ENCODE data around the gene CAMKK1.

CAMKK1 gene

DNA sequence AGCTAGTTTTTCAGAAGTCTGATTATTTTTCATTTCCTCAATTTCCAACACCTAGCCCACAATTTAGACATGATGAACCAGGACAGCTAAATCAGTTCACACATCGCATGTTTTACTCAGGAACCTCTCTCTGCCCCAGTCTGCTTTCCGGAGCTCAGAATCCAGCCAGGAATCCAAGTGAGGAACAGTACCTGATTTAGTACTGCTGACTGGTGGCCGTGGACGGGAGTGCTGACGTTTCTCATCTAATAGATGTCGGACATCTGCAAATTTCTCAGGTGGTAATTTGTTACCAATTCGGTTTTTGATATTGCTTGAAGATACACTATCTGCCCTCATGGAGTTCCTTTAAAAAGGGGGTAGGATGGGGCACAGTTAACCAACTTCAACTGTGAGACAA is 76.9 kb downstream of the CAMKK1 start:
- DNase-seq = no peak
- peaks cover 48 to 94% of the 10 kb centered on the region in 2 experiments for H3K36me3 ChIP-seq (ENCODE audit: control insufficient read depth in 1 of 2, insufficient read depth in 2 of 2, low read depth in 1 of 2, low read length in 2 of 2)
- H3K27me3 ChIP-seq (ENCODE audit: control insufficient read depth in 1 of 2, insufficient read depth in 1 of 2, low read length in 2 of 2) = no peaks in the 10 kb centered on the region
- no peak overlapping the region for H2AK5ac ChIP-seq (ENCODE audit: low read length, severe bottlenecking)
- no peak overlapping the region for H2BK5ac ChIP-seq (ENCODE audit: low read depth, low read length, poor library complexity, severe bottlenecking)
- H3K14ac ChIP-seq (ENCODE audit: low read length in 2 of 2) = no peak overlapping the region
- no peak overlapping the region for H3K4me3 ChIP-seq (ENCODE audit: insufficient read depth in 1 of 2, low read depth in 1 of 2, low read length in 2 of 2)
- H3K18ac ChIP-seq (ENCODE audit: low read depth in 1 of 2, low read length in 2 of 2) = no peak overlapping the region
- H3K4me1 ChIP-seq (ENCODE audit: control insufficient read depth, insufficient read depth, low read depth, low read length) = peaks cover 6% of the 10 kb centered on the region
- no peak overlapping the region for H4K8ac ChIP-seq (ENCODE audit: low read length)
- no peak overlapping the region for H2AFZ ChIP-seq (ENCODE audit: low read depth, low read length)
- H2BK15ac ChIP-seq (ENCODE audit: low read depth, poor library complexity, severe bottlenecking) = no peak overlapping the region
- H2BK12ac ChIP-seq (ENCODE audit: low read length in 2 of 2) = no peak overlapping the region
- no peak overlapping the region for H2BK120ac ChIP-seq (ENCODE audit: low read depth, low read length)
- no peak overlapping the region for H3K27ac ChIP-seq (ENCODE audit: low read length, poor library complexity, severe bottlenecking)
- no peak overlapping the region for H3K4ac ChIP-seq (ENCODE audit: low read depth in 1 of 2, low read length in 2 of 2)
- no peak overlapping the region for H3K4me2 ChIP-seq (ENCODE audit: low read length, poor library complexity, severe bottlenecking)
- no peak overlapping the region for H3K9ac ChIP-seq (ENCODE audit: low read length)
- no peak overlapping the region for H3K23ac ChIP-seq (ENCODE audit: low read length in 2 of 2)
- no peak overlapping the region for H4K91ac ChIP-seq (ENCODE audit: low read length)
- peaks cover 14% of the 10 kb centered on the region for H3K79me1 ChIP-seq (replicated peaks; ENCODE audit: low read length, poor library complexity, severe bottlenecking)
- 93% methylated on average over 7 of the region's 7 CpGs for WGBS
- H3K9me3 ChIP-seq (ENCODE audit: control insufficient read depth, low read length) = no peaks in the 10 kb centered on the region

DNA sequence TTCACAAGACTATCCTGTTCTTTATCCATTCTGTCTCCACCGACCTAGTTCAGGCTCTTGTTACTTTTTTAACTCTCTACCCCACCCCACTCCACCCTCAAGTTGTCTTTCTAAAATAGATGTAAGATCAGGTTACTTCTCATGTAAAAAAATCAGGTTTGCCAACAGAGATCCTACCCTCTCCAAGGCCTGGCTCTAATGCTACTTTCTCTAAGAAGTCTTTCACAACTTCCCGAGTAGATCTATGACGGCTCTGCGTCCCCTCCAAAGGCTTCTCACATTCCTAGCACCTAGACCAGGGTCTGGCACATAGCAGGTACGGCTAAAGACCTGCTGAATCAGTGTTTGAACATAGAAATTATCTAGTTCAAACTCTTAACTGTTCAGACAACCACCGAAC is 77.7 kb downstream of the CAMKK1 start:
- H3K4me1 ChIP-seq (ENCODE audit: control insufficient read depth, insufficient read depth, low read depth, low read length) = peaks cover 7% of the 10 kb centered on the region
- no peak overlapping the region for H3K18ac ChIP-seq (ENCODE audit: low read depth in 1 of 2, low read length in 2 of 2)
- no peak overlapping the region for H2AK5ac ChIP-seq (ENCODE audit: low read length, severe bottlenecking)
- H3K14ac ChIP-seq (ENCODE audit: low read length in 2 of 2) = no peak overlapping the region
- no peak overlapping the region for H2BK5ac ChIP-seq (ENCODE audit: low read depth, low read length, poor library complexity, severe bottlenecking)
- no peak overlapping the region for H3K4me3 ChIP-seq (ENCODE audit: insufficient read depth in 1 of 2, low read depth in 1 of 2, low read length in 2 of 2)
- H4K91ac ChIP-seq (ENCODE audit: low read length) = no peak overlapping the region
- DNase-seq = no peak
- no peaks in the 10 kb centered on the region for H3K9me3 ChIP-seq (ENCODE audit: control insufficient read depth, low read length)
- no peak overlapping the region for H4K8ac ChIP-seq (ENCODE audit: low read length)
- no peak overlapping the region for H3K23ac ChIP-seq (ENCODE audit: low read length in 2 of 2)
- no peak overlapping the region for H3K9ac ChIP-seq (ENCODE audit: low read length)
- H2BK15ac ChIP-seq (ENCODE audit: low read depth, poor library complexity, severe bottlenecking) = no peak overlapping the region
- H3K4me2 ChIP-seq (ENCODE audit: low read length, poor library complexity, severe bottlenecking) = no peak overlapping the region
- 92% methylated on average over 4 of the region's 6 CpGs for WGBS
- peaks cover 53 to 95% of the 10 kb centered on the region in 2 experiments for H3K36me3 ChIP-seq (ENCODE audit: control insufficient read depth in 1 of 2, insufficient read depth in 2 of 2, low read depth in 1 of 2, low read length in 2 of 2)
- H3K4ac ChIP-seq (ENCODE audit: low read depth in 1 of 2, low read length in 2 of 2) = no peak overlapping the region
- H3K79me1 ChIP-seq (replicated peaks; ENCODE audit: low read length, poor library complexity, severe bottlenecking) = peaks cover 14% of the 10 kb centered on the region
- H2BK12ac ChIP-seq (ENCODE audit: low read length in 2 of 2) = no peak overlapping the region
- no peak overlapping the region for H2AFZ ChIP-seq (ENCODE audit: low read depth, low read length)
- no peak overlapping the region for H2BK120ac ChIP-seq (ENCODE audit: low read depth, low read length)
- H3K27ac ChIP-seq (ENCODE audit: low read length, poor library complexity, severe bottlenecking) = no peak overlapping the region
- H3K27me3 ChIP-seq (ENCODE audit: control insufficient read depth in 1 of 2, insufficient read depth in 1 of 2, low read length in 2 of 2) = no peaks in the 10 kb centered on the region

GRCh38 chr17:3814361-3814760 is 78.5 kb downstream of the CAMKK1 start:
- no peak overlapping the region for H2BK5ac ChIP-seq (ENCODE audit: low read depth, low read length, poor library complexity, severe bottlenecking)
- no peak overlapping the region for H4K8ac ChIP-seq (ENCODE audit: low read length)
- H3K23ac ChIP-seq (ENCODE audit: low read length in 2 of 2) = no peak overlapping the region
- H3K27ac ChIP-seq (ENCODE audit: low read length, poor library complexity, severe bottlenecking) = no peak overlapping the region
- H3K79me1 ChIP-seq (replicated peaks; ENCODE audit: low read length, poor library complexity, severe bottlenecking) = peaks cover 14% of the 10 kb centered on the region
- H2BK12ac ChIP-seq (ENCODE audit: low read length in 2 of 2) = no peak overlapping the region
- H4K91ac ChIP-seq (ENCODE audit: low read length) = no peak overlapping the region
- no peaks in the 10 kb centered on the region for H3K9me3 ChIP-seq (ENCODE audit: control insufficient read depth, low read length)
- H3K27me3 ChIP-seq (ENCODE audit: control insufficient read depth in 1 of 2, insufficient read depth in 1 of 2, low read length in 2 of 2) = no peaks in the 10 kb centered on the region
- H3K4me2 ChIP-seq (ENCODE audit: low read length, poor library complexity, severe bottlenecking) = no peak overlapping the region
- H2BK15ac ChIP-seq (ENCODE audit: low read depth, poor library complexity, severe bottlenecking) = no peak overlapping the region
- H3K4me1 ChIP-seq (ENCODE audit: control insufficient read depth, insufficient read depth, low read depth, low read length) = peaks cover 7% of the 10 kb centered on the region
- no peak overlapping the region for H2BK120ac ChIP-seq (ENCODE audit: low read depth, low read length)
- no peak for DNase-seq
- H3K36me3 ChIP-seq (ENCODE audit: control insufficient read depth in 1 of 2, insufficient read depth in 2 of 2, low read depth in 1 of 2, low read length in 2 of 2) = peaks cover 51 to 92% of the 10 kb centered on the region in 2 experiments
- H3K14ac ChIP-seq (ENCODE audit: low read length in 2 of 2) = no peak overlapping the region
- no peak overlapping the region for H3K4ac ChIP-seq (ENCODE audit: low read depth in 1 of 2, low read length in 2 of 2)
- WGBS = 93% methylated on average over 13 of the region's 13 CpGs
- no peak overlapping the region for H3K4me3 ChIP-seq (ENCODE audit: insufficient read depth in 1 of 2, low read depth in 1 of 2, low read length in 2 of 2)
- no peak overlapping the region for H3K9ac ChIP-seq (ENCODE audit: low read length)
- no peak overlapping the region for H2AFZ ChIP-seq (ENCODE audit: low read depth, low read length)
- no peak overlapping the region for H3K18ac ChIP-seq (ENCODE audit: low read depth in 1 of 2, low read length in 2 of 2)
- H2AK5ac ChIP-seq (ENCODE audit: low read length, severe bottlenecking) = no peak overlapping the region

DNA sequence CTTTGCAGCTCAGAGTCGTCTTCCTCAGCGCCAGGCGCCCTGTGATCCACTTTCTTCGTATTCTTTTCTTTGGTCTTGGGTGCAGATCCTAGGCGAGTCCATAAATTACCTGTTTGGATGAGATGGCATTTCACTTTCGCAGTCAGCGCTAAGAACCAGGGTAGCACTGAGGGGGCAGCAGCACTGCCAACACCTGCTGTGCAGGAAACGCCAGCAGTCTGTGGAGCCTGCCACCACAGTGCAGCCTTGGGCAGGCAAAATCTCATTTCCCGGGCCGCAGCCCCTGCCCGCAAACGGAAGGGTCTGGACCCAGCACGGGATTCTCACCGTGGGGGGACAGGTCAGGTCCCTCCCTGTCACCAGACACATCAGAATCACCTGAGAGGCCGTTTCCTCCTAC is 79.7 kb downstream of the CAMKK1 start:
- peaks cover 14% of the 10 kb centered on the region for H3K79me1 ChIP-seq (replicated peaks; ENCODE audit: low read length, poor library complexity, severe bottlenecking)
- no peak overlapping the region for H3K23ac ChIP-seq (ENCODE audit: low read length in 2 of 2)
- H4K91ac ChIP-seq (ENCODE audit: low read length) = no peak overlapping the region
- no peak overlapping the region for H3K4ac ChIP-seq (ENCODE audit: low read depth in 1 of 2, low read length in 2 of 2)
- no peak overlapping the region for H2BK12ac ChIP-seq (ENCODE audit: low read length in 2 of 2)
- no peak overlapping the region for H4K8ac ChIP-seq (ENCODE audit: low read length)
- H2AFZ ChIP-seq (ENCODE audit: low read depth, low read length) = no peak overlapping the region
- no peak overlapping the region for H3K14ac ChIP-seq (ENCODE audit: low read length in 2 of 2)
- no peaks in the 10 kb centered on the region for H3K27me3 ChIP-seq (ENCODE audit: control insufficient read depth in 1 of 2, insufficient read depth in 1 of 2, low read length in 2 of 2)
- H3K4me2 ChIP-seq (ENCODE audit: low read length, poor library complexity, severe bottlenecking) = no peak overlapping the region
- no peak overlapping the region for H2BK5ac ChIP-seq (ENCODE audit: low read depth, low read length, poor library complexity, severe bottlenecking)
- no peak overlapping the region for H2BK120ac ChIP-seq (ENCODE audit: low read depth, low read length)
- H3K9me3 ChIP-seq (ENCODE audit: control insufficient read depth, low read length) = no peaks in the 10 kb centered on the region
- no peak overlapping the region for H2BK15ac ChIP-seq (ENCODE audit: low read depth, poor library complexity, severe bottlenecking)
- peaks cover 8% of the 10 kb centered on the region for H3K4me1 ChIP-seq (ENCODE audit: control insufficient read depth, insufficient read depth, low read depth, low read length)
- H3K4me3 ChIP-seq (ENCODE audit: insufficient read depth in 1 of 2, low read depth in 1 of 2, low read length in 2 of 2) = no peak overlapping the region
- peaks cover 42 to 87% of the 10 kb centered on the region in 2 experiments for H3K36me3 ChIP-seq (ENCODE audit: control insufficient read depth in 1 of 2, insufficient read depth in 2 of 2, low read depth in 1 of 2, low read length in 2 of 2)
- no peak overlapping the region for H3K9ac ChIP-seq (ENCODE audit: low read length)
- H3K18ac ChIP-seq (ENCODE audit: low read depth in 1 of 2, low read length in 2 of 2) = no peak overlapping the region
- 97% methylated on average over 14 of the region's 15 CpGs for WGBS
- DNase-seq = no peak
- no peak overlapping the region for H2AK5ac ChIP-seq (ENCODE audit: low read length, severe bottlenecking)
- no peak overlapping the region for H3K27ac ChIP-seq (ENCODE audit: low read length, poor library complexity, severe bottlenecking)
